ENCODE data around the gene CSPG4.

CSPG4 gene

GRCh38 chr15:75663931-75664421, 48.7 kb downstream of the CSPG4 start:
- DNase-seq, result no peak

- no peak for DNase-seq
These were observed 49.7 kb downstream of the CSPG4 start for GRCh38 chr15:75662823-75663519.

- DNase-seq, result no peak
These were observed 50.9 kb downstream of the CSPG4 start for GRCh38 chr15:75661756-75662140.

GRCh38 chr15:75661100-75661755, 51.4 kb downstream of the CSPG4 start:
- DNase-seq, result no peak

- DNase-seq, result no peak
These were observed 52.6 kb downstream of the CSPG4 start for GRCh38 chr15:75659928-75660645.

- no peak for DNase-seq
These were observed 53.4 kb downstream of the CSPG4 start for GRCh38 chr15:75659141-75659771.

- DNase-seq, result no peak
These were observed 55.8 kb downstream of the CSPG4 start for GRCh38 chr15:75656813-75657212.

- DNase-seq, result no peak
These were observed 56.3 kb downstream of the CSPG4 start for GRCh38 chr15:75656331-75656730.

- no peak for DNase-seq
These were observed 56.7 kb downstream of the CSPG4 start for GRCh38 chr15:75655931-75656330.

- DNase-seq, result no peak
These were observed 58.3 kb downstream of the CSPG4 start for GRCh38 chr15:75654201-75654907.

GRCh38 chr15:75653347-75653913, 59.2 kb downstream of the CSPG4 start:
- DNase-seq, result no peak

GRCh38 chr15:75651810-75652543, 60.7 kb downstream of the CSPG4 start:
- DNase-seq, result no peak

GRCh38 chr15:75650908-75651809, 61.5 kb downstream of the CSPG4 start:
- DNase-seq, result no peak

- no peak for DNase-seq
These were observed 62.8 kb downstream of the CSPG4 start for GRCh38 chr15:75649848-75650247.

- DNase-seq, result no peak
These were observed 63.4 kb downstream of the CSPG4 start for GRCh38 chr15:75649045-75649761.

GRCh38 chr15:75648156-75649000, 64.3 kb downstream of the CSPG4 start:
- no peak for DNase-seq

- peak; percentile 59 for DNase-seq
These were observed 65.1 kb downstream of the CSPG4 start, which contains the start of gene SNX33 for GRCh38 chr15:75647370-75648155. SNX33 (plus strand) TSS chr15:75647912; CDS start chr15:75649103, 1,191 bp downstream.

GRCh38 chr15:75646944-75647364, 65.7 kb downstream of the CSPG4 start:
- peak; percentile 27 for DNase-seq

Data from CD4-positive, alpha-beta T cell treated with Interleukin-6 for 4 hours (primary cell).